BLaER1 treated with 17β-estradiol and CSF1 and Interleukin-3, amounts not matched to agents 10 nM and 100 nM (cell line): ENCODE data around the gene MEIOB.

Source experiments
- H3K27ac ChIP-seq, 11 experiments: shearing (Covaris generic); formaldehyde crosslinking; 2 replicates each; pipeline ENCODE4 v1.8.1; 2022
- H3K27me3 ChIP-seq, 11 experiments: shearing (Covaris generic); formaldehyde crosslinking; 2 replicates each; pipeline ENCODE4 v1.8.1; 2022
- H3K36me3 ChIP-seq, 11 experiments: shearing (Covaris generic); formaldehyde crosslinking; 2 replicates each; pipeline ENCODE4 v1.8.1; 2022
- H3K4me1 ChIP-seq, 10 experiments: shearing (Covaris generic); formaldehyde crosslinking; 2 replicates each; pipeline ENCODE4 v1.8.1; 2022
- H3K4me2 ChIP-seq, 11 experiments: shearing (Covaris generic); formaldehyde crosslinking; 2 replicates each; pipeline ENCODE4 v1.8.1; 2022
- H3K4me3 ChIP-seq, 10 experiments: shearing (Covaris generic); formaldehyde crosslinking; 2 replicates each; pipeline ENCODE4 v1.8.1; 2022
- H3K9ac ChIP-seq, 11 experiments: shearing (Covaris generic); formaldehyde crosslinking; 2 replicates each; pipeline ENCODE4 v1.8.1; 2022
- H3K9me3 ChIP-seq, 11 experiments: shearing (Covaris generic); formaldehyde crosslinking; replicated peaks in 1 of 11; 2 replicates each; pipeline ENCODE4 v1.8.1; 2022
- H4K20me1 ChIP-seq, 11 experiments: shearing (Covaris generic); formaldehyde crosslinking; 2 replicates each; pipeline ENCODE4 v1.8.1; 2022
- Cebpa-rat ChIP-seq, 11 experiments: shearing (Covaris generic); IDR thresholded peaks; 2 replicates each; pipeline ENCODE4 v1.8.1; 2022

Gene MEIOB

GRCh38 chr16:1786242-1787055, 85.5 kb downstream of the MEIOB start:
- Histone ChIP-seq H3K27ac (no peak overlapping the region), H3K9me3 (no peaks in the 10 kb centered on the region), H3K36me3 (peaks cover 50 to 73% (median 66%) of the 10 kb centered on the region in 11 experiments), H4K20me1 (peaks cover 24 to 93% (median 83%) of the 10 kb centered on the region in 11 experiments; a peak in 21 of 22 replicates), H3K4me2 (no peak overlapping the region), H3K4me3 (no peak overlapping the region), H3K27me3 (no peaks in the 10 kb centered on the region), H3K4me1 (peaks cover 11 to 19% (median 14%) of the 10 kb centered on the region in 10 experiments), H3K9ac (peak overlapping the region in 1 of 11 experiments; percentile 9; a peak in 1 of 22 replicates)
- TF ChIP-seq Cebpa-rat (IDR thresholded peaks at IDR 0.05) = no peak

DNA sequence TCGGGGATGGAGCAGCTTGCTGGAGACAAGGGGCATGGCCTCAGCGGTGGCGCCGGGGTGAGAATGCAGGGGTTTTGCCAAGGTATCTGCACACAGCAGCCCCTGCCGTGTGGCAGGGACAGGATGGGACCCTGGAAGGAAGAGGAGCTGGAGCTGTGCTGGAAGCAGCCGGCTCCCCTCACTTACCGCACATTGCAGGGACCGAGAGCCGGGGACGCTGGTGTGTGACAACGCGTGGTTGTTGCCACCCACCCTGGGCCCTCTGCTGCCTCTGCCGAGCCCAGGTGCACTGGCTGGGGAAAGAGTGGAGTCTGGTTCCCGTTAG, 86.2 kb downstream of the MEIOB start:
- Histone ChIP-seq H3K27ac (no peak overlapping the region), H4K20me1 (peaks cover 30 to 93% (median 86%) of the 10 kb centered on the region in 11 experiments; a peak in 21 of 22 replicates), H3K4me1 (peaks cover 17 to 26% (median 20%) of the 10 kb centered on the region in 10 experiments)

GRCh38 chr16:1784977-1785845, 86.8 kb downstream of the MEIOB start:
- TF ChIP-seq Cebpa-rat (IDR thresholded peaks at IDR 0.05) = no peak
- Histone ChIP-seq H3K9ac (peak overlapping the region in 7 of 11 experiments; percentile 5 to 89 (median 17); a peak in 4 of 22 replicates), H3K27ac (no peak overlapping the region), H3K27me3 (no peaks in the 10 kb centered on the region), H3K36me3 (peaks cover 56 to 71% (median 62%) of the 10 kb centered on the region in 11 experiments), H4K20me1 (peaks cover 36 to 93% (median 86%) of the 10 kb centered on the region in 11 experiments; a peak in 21 of 22 replicates), H3K4me3 (no peak overlapping the region), H3K4me1 (peaks cover 21 to 31% (median 23%) of the 10 kb centered on the region in 10 experiments), H3K9me3 (no peaks in the 10 kb centered on the region), H3K4me2 (peak overlapping the region in 1 of 11 experiments; percentile 3; a peak in 3 of 22 replicates)

More for the DNA sequence above, 86.2 kb downstream of the MEIOB start:
- peaks cover 53 to 71% (median 63%) of the 10 kb centered on the region in 11 experiments for H3K36me3 ChIP-seq
- H3K9ac ChIP-seq = peak overlapping the region in 3 of 11 experiments; percentile 5 to 18 (median 9); a peak in 2 of 22 replicates
- no peaks in the 10 kb centered on the region for H3K27me3 ChIP-seq
- H3K4me3 ChIP-seq = no peak overlapping the region
- no peak for TF ChIP-seq Cebpa-rat (IDR thresholded peaks at IDR 0.05)
- no peaks in the 10 kb centered on the region for H3K9me3 ChIP-seq
- H3K4me2 ChIP-seq = no peak overlapping the region; a peak in 1 of 22 replicates
